Esophagus muscularis mucosa (tissue), 4 donors: ENCODE results near the gene TAS2R40. TPM values are rescaled to one million over a fixed set of nuclear protein-coding genes. Genes with fewer than 3 reads are reported as not detected.

Source experiments
- DNase-seq: peaks from one replicate; pipeline ENCODE4 v3.0.0-alpha.2; 2017; ENCODE audit errors: extremely low spot score
- H3K27ac ChIP-seq, 4 donors: fragments of 200-600 bp; sonication (generic); replicated peaks in 1 of 4; 1 replicate in 3 of 4; 2 replicates in 1 of 4; pipeline ENCODE4 v1.5.1; 2016 to 2019; ENCODE audit warnings: mild to moderate bottlenecking in 1 of 4
- H3K27me3 ChIP-seq, 4 donors: fragments of 200-600 bp; sonication (generic); one replicate each; pipeline versions ENCODE4 v1.5.1 to v1.6.0; 2016 to 2019
- H3K36me3 ChIP-seq, 4 donors: fragments of 200-600 bp; sonication (generic); one replicate each; pipeline ENCODE4 v1.5.1; 2016 to 2019
- H3K4me1 ChIP-seq, 4 donors: fragments of 200-600 bp; sonication (generic); one replicate each; pipeline ENCODE4 v1.5.1; 2016 to 2019
- H3K4me3 ChIP-seq, 4 donors: fragments of 200-600 bp; sonication (generic); 1 replicate in 2 of 4; 2 replicates in 2 of 4; pipeline ENCODE4 v1.5.1; 2016 to 2019; ENCODE audit warnings: mild to moderate bottlenecking in 4 of 4, moderate library complexity in 1 of 4
- H3K9me3 ChIP-seq, 4 donors: fragments of 200-600 bp; sonication (generic); 1 replicate in 3 of 4; 2 replicates in 1 of 4; pipeline ENCODE4 v1.5.1; 2016 to 2019
- CTCF ChIP-seq, 3 experiments: fragments of 200-600 bp in 2 of 3; fragments of 450-650 bp in 1 of 3; sonication (generic) in 2 of 3; IDR thresholded peaks; one replicate each; pipeline ENCODE4 v1.5.1; 2017 to 2019; ENCODE audit warnings: antibody characterized with exemption in 3 of 3, mild to moderate bottlenecking in 2 of 3, moderate library complexity in 1 of 3
- EP300 ChIP-seq: sonication (generic); formaldehyde crosslinking; IDR thresholded peaks from one replicate; pipeline ENCODE4 v1.6.1; 2017; ENCODE audit warnings: antibody characterized with exemption
- POLR2A ChIP-seq: fragments of 450-650 bp; IDR thresholded peaks from one replicate; pipeline ENCODE4 v1.6.1; 2017; ENCODE audit warnings: antibody characterized with exemption, moderate library complexity, mild to moderate bottlenecking, low read depth
- POLR2AphosphoS5 ChIP-seq, 2 donors: sonication (generic); formaldehyde crosslinking; IDR thresholded peaks; one replicate each; pipeline ENCODE4 v1.6.1; 2017; ENCODE audit warnings: antibody characterized with exemption in 2 of 2
- WGBS: methylation state at CpG from one replicate; pipeline ENCODE4 v1.1.5; 2018; 5-methylcytosine and 5-hydroxymethylcytosine counted together
- intact Hi-C: fragments of 100-400 bp; cut with DNase I; formaldehyde crosslinking; loops from one replicate; pipeline ENCODE4 v1.15.1; 2023
- total RNA-seq, 4 donors: library from RNA; depleted of rRNA; stranded (reverse); fragments of >200 nt; gene quantifications; one replicate each; pipeline versions ENCODE4 v1.1.0 to v1.2.1, GENCODE V29; 2016

TAS2R40 gene
- total RNA-seq, 4 donors from 2014 or later, result not detected

GRCh38 chr7:143230602-143231457, 9.0 kb downstream of the TAS2R40 start:
- H3K27ac ChIP-seq, result no peak overlapping the region
- no peaks in the 10 kb centered on the region for H3K36me3 ChIP-seq
- no peak for TF ChIP-seq POLR2A
- TF ChIP-seq CTCF (IDR thresholded peaks at IDR 0.05), result no peak
- no peak for TF ChIP-seq EP300
- TF ChIP-seq POLR2AphosphoS5 (IDR thresholded peaks at IDR 0.05), result no peak
- peaks cover 0 to 9% (median 0%) of the 10 kb centered on the region in 4 donors for H3K9me3 ChIP-seq
- intact Hi-C loops, result no loop called here
- peaks cover 0 to 15% (median 9%) of the 10 kb centered on the region in 4 donors for H3K4me1 ChIP-seq
- DNase-seq, result no peak
- WGBS, result 91% methylated on average over 2 of the region's 2 CpGs
- no peak overlapping the region for H3K4me3 ChIP-seq
- no peaks in the 10 kb centered on the region for H3K27me3 ChIP-seq

- WGBS, result 94% methylated on average over 2 of the region's 2 CpGs
- no peak for DNase-seq
- no peaks in the 10 kb centered on the region for H3K36me3 ChIP-seq
- no peak overlapping the region for H3K27ac ChIP-seq
- H3K4me3 ChIP-seq, result no peak overlapping the region
- peaks cover 0 to 25% (median 9%) of the 10 kb centered on the region in 4 donors for H3K9me3 ChIP-seq
- peaks cover 0 to 4% (median 0%) of the 10 kb centered on the region in 4 donors for H3K4me1 ChIP-seq
- no peak for TF ChIP-seq CTCF (IDR thresholded peaks at IDR 0.05)
- TF ChIP-seq POLR2AphosphoS5 (IDR thresholded peaks at IDR 0.05), result no peak
- no peak for TF ChIP-seq POLR2A
- no peak for TF ChIP-seq EP300
- H3K27me3 ChIP-seq, result no peaks in the 10 kb centered on the region
- intact Hi-C loops, result no loop called here
These were observed 12.1 kb downstream of the TAS2R40 start for GRCh38 chr7:143233816-143234532.

GRCh38 chr7:143234533-143234875, 12.7 kb downstream of the TAS2R40 start:
- no peak for DNase-seq
- no peak overlapping the region for H3K27ac ChIP-seq
- no peaks in the 10 kb centered on the region for H3K27me3 ChIP-seq
- TF ChIP-seq POLR2A, result no peak
- no peak for TF ChIP-seq POLR2AphosphoS5 (IDR thresholded peaks at IDR 0.05)
- TF ChIP-seq EP300, result no peak
- TF ChIP-seq CTCF (IDR thresholded peaks at IDR 0.05), result no peak
- intact Hi-C loops, result no loop called here
- 92% methylated on average over 3 of the region's 3 CpGs for WGBS
- peaks cover 0 to 25% (median 9%) of the 10 kb centered on the region in 4 donors for H3K9me3 ChIP-seq
- peaks cover 0 to under 1% (median 0%) of the 10 kb centered on the region in 4 donors for H3K4me1 ChIP-seq
- H3K36me3 ChIP-seq, result no peaks in the 10 kb centered on the region
- no peak overlapping the region for H3K4me3 ChIP-seq

- Histone ChIP-seq H3K4me1 (peaks cover 0 to under 1% (median 0%) of the 10 kb centered on the region in 4 donors), H3K27ac (no peak overlapping the region), H3K27me3 (no peaks in the 10 kb centered on the region), H3K36me3 (no peaks in the 10 kb centered on the region), H3K4me3 (no peak overlapping the region), H3K9me3 (peaks cover 0 to 25% (median 9%) of the 10 kb centered on the region in 4 donors)
- TF ChIP-seq EP300, result no peak
- TF ChIP-seq CTCF (IDR thresholded peaks at IDR 0.05), result no peak
- TF ChIP-seq POLR2A, result no peak
- TF ChIP-seq POLR2AphosphoS5 (IDR thresholded peaks at IDR 0.05), result no peak
- no peak for DNase-seq
- intact Hi-C loops, result no loop called here
- 43% methylated on average over 1 of the region's 1 CpG for WGBS
These were observed 13.7 kb downstream of the TAS2R40 start for GRCh38 chr7:143235561-143235960.
